A673 (cell line): ENCODE results near the gene GATA6. TPM values are rescaled to one million over a fixed set of nuclear protein-coding genes. Genes with fewer than 3 reads are reported as not detected.

Experiments
- BruUV-seq: library from RNA; stranded (reverse); fragments of 400-500 nt; replicated peaks from 2 replicates; lab custom pipeline; 2021; lab: Mats Ljungman, UMichigan
- CTCF ChIA-PET: fragments of 300-600 bp; sonication (Branson Sonifier 250); formaldehyde crosslinking; loops from one replicate; lab custom pipeline; 2022; ENCODE audit warnings: antibody characterized with exemption; lab: Charles Lee
- POLR2A ChIA-PET: fragments of 300-600 bp; sonication (Branson Sonifier 250); formaldehyde crosslinking; loops from one replicate; lab custom pipeline; 2022; ENCODE audit warnings: antibody characterized with exemption; ENCODE audit not compliant: low non-redundant PET; lab: Charles Lee
- DNase-seq: peaks from one replicate; pipeline ENCODE4 v3.0.0-alpha.2; 2015; ENCODE audit warnings: low spot score
- H3K27ac ChIP-seq: fragments of 200-600 bp; sonication (generic); 2 replicates; pipeline ENCODE4 v1.5.1; 2016; ENCODE audit warnings: mixed run types, low read depth, mild to moderate bottlenecking, mixed read lengths, antibody characterized with exemption, low read length; ENCODE audit not compliant: poor library complexity, severe bottlenecking
- H3K27me3 ChIP-seq: fragments of 200-600 bp; sonication (generic); replicated peaks from 2 replicates; pipeline ENCODE4 v1.6.1; 2017; ENCODE audit warnings: mixed run types, low read depth, mild to moderate bottlenecking, mixed read lengths, antibody characterized with exemption, low read length; ENCODE audit not compliant: insufficient read depth, poor library complexity
- H3K36me3 ChIP-seq: fragments of 200-600 bp; sonication (generic); 2 replicates; pipeline ENCODE4 v1.6.1; 2016; ENCODE audit warnings: mixed run types, mild to moderate bottlenecking, mixed read lengths, antibody characterized with exemption, low read length; ENCODE audit not compliant: insufficient read depth, poor library complexity, severe bottlenecking
- H3K4me1 ChIP-seq: fragments of 200-600 bp; sonication (generic); 2 replicates; pipeline ENCODE4 v1.6.1; 2017; ENCODE audit warnings: mixed run types, mild to moderate bottlenecking, mixed read lengths, antibody characterized with exemption, low read length; ENCODE audit not compliant: insufficient read depth, poor library complexity, severe bottlenecking
- H3K4me3 ChIP-seq: fragments of 200-600 bp; sonication (generic); 2 replicates; pipeline ENCODE4 v1.5.1; 2016; ENCODE audit warnings: low read depth, mixed run types, mild to moderate bottlenecking, mixed read lengths, low read length; ENCODE audit not compliant: poor library complexity, severe bottlenecking
- H3K9me3 ChIP-seq: fragments of 200-600 bp; sonication (generic); 2 replicates; pipeline ENCODE4 v1.6.1; 2016; ENCODE audit warnings: mixed run types, low read depth, mild to moderate bottlenecking, mixed read lengths, antibody characterized with exemption, low read length; ENCODE audit not compliant: poor library complexity, severe bottlenecking
- CTCF ChIP-seq: fragments of 300-800, 200-600 bp; sonication (generic); conservative IDR thresholded peaks from 2 replicates; pipeline ENCODE4 v1.5.1; 2017; ENCODE audit warnings: low read depth, mild to moderate bottlenecking, antibody characterized with exemption, low read length, moderate library complexity, mixed read lengths
- EZH2 ChIP-seq: fragments of 200-600 bp; sonication (generic); IDR thresholded peaks from 2 replicates; pipeline ENCODE4 v1.6.1; 2017; ENCODE audit warnings: borderline replicate concordance, low read depth, mild to moderate bottlenecking, mixed read lengths, antibody characterized with exemption, low read length; ENCODE audit not compliant: poor library complexity, severe bottlenecking
- intact Hi-C: fragments of 100-400 bp; cut with micrococcal nuclease; formaldehyde crosslinking; loops from one replicate; pipeline ENCODE4 v1.10.0; 2022; ENCODE audit not compliant: unreplicated experiment
- total RNA-seq: library from RNA; stranded (reverse); gene quantifications from 2 replicates; pipeline ENCODE4 v1.2.3, GENCODE V29; 2021

The GATA6 gene
- total RNA-seq, 1 experiment from 2014 or later = 0.21 TPM

DNA sequence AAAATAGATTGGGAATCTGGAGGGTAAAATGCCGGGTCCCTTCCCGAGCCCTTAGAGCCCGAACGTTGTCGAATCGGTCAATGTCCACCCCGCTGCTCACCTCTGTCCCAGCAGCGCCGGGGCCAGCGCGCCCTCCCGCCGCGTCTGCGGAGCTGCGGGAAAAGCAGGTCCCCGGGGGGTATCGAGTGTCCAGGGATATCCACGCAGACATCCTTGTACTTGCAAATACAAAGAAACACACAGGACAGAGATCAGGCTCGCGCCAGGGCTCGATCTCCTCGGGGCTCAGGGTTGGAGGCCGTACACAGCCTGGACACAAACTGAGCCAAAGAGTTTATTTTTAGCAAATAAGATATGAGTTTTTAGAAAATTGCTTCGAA is 2.3 kb upstream of the GATA6 start:
- H3K36me3 ChIP-seq = no peaks in the 10 kb centered on the region
- intact Hi-C loops = no loop called here

GRCh38 chr18:22167471-22168241 is 1.7 kb upstream of the GATA6 start:
- ChIA-PET POLR2A (no interaction called here), CTCF (no interaction called here)
- BruUV-seq = no TSS peak
- Histone ChIP-seq H3K27ac (no peak overlapping the region), H3K27me3 (peaks cover 97% of the 10 kb centered on the region), H3K9me3 (no peaks in the 10 kb centered on the region), H3K4me3 (no peak overlapping the region), H3K4me1 (peaks cover 33% of the 10 kb centered on the region), H3K36me3 (no peaks in the 10 kb centered on the region)
- DNase-seq = peak; percentile 40
- intact Hi-C loops = loop anchor here (2.0 kb wide), 1 partner anchor 395 kb away; no protein-coding TSS in a partner anchor
- TF ChIP-seq EZH2 = no peak
- TF ChIP-seq CTCF = no peak

More for the DNA sequence above, 2.3 kb upstream of the GATA6 start:
- TF ChIP-seq CTCF (no peak), EZH2 (no peak)
- Histone ChIP-seq H3K27me3 (peaks cover 97% of the 10 kb centered on the region), H3K4me1 (peaks cover 33% of the 10 kb centered on the region), H3K9me3 (no peaks in the 10 kb centered on the region), H3K4me3 (no peak overlapping the region), H3K27ac (no peak overlapping the region)
- CTCF ChIA-PET = no interaction called here
- BruUV-seq = no TSS peak
- POLR2A ChIA-PET = no interaction called here
- DNase-seq = no peak

GRCh38 chr18:22168360-22168921 is 948 bp upstream of the GATA6 start:
- no peak overlapping the region for H3K27ac ChIP-seq
- H3K27me3 ChIP-seq = peaks cover 97% of the 10 kb centered on the region
- no TSS peak for BruUV-seq
- peak overlapping the region; percentile 56 for H3K4me3 ChIP-seq
- ChIA-PET POLR2A (no interaction called here), CTCF (no interaction called here)
- peaks cover 33% of the 10 kb centered on the region for H3K4me1 ChIP-seq
- peak; percentile 42 for DNase-seq
- H3K9me3 ChIP-seq = no peaks in the 10 kb centered on the region
- H3K36me3 ChIP-seq = no peaks in the 10 kb centered on the region
- TF ChIP-seq CTCF (no peak), EZH2 (no peak)
- intact Hi-C loops = loop anchor here (2.0 kb wide), 1 partner anchor 394 kb away; no protein-coding TSS in a partner anchor
